Measurements from ENCODE around the gene PDE4B.

- TF ChIP-seq, protein P1, sequence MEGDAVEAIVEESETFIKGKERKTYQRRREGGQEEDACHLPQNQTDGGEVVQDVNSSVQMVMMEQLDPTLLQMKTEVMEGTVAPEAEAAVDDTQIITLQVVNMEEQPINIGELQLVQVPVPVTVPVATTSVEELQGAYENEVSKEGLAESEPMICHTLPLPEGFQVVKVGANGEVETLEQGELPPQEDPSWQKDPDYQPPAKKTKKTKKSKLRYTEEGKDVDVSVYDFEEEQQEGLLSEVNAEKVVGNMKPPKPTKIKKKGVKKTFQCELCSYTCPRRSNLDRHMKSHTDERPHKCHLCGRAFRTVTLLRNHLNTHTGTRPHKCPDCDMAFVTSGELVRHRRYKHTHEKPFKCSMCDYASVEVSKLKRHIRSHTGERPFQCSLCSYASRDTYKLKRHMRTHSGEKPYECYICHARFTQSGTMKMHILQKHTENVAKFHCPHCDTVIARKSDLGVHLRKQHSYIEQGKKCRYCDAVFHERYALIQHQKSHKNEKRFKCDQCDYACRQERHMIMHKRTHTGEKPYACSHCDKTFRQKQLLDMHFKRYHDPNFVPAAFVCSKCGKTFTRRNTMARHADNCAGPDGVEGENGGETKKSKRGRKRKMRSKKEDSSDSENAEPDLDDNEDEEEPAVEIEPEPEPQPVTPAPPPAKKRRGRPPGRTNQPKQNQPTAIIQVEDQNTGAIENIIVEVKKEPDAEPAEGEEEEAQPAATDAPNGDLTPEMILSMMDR (IDR thresholded peaks at IDR 0.05): no peak
- TF ChIP-seq POLR2A (IDR thresholded peaks at IDR 0.05): no peak
- no peak for TF ChIP-seq POLR2AphosphoS5 (IDR thresholded peaks at IDR 0.05)
Measured at GRCh38 chr1:65995336-65995735, 202.6 kb downstream of the PDE4B start.
